RPMI7951 (cell line): ENCODE measurements around the gene TMEM52B. TPM values are rescaled to one million over a fixed set of nuclear protein-coding genes. Genes with fewer than 3 reads are reported as not detected.
"Not testable (repeated sequence)": the region's sequence is repeated elsewhere in the genome, so short reads cannot be mapped to it uniquely, and the experiment has no call there.

Source experiments
- DNase-seq: peaks from one replicate; pipeline ENCODE4 v3.0.0-alpha.2; 2012; ENCODE audit warnings: low read depth
- total RNA-seq: library from RNA; depleted of rRNA; stranded (reverse); fragments of >200 nt; shearing (Covaris generic); gene quantifications from 2 replicates; pipeline ENCODE4 v1.2.3, GENCODE V29; 2014

Gene TMEM52B
- total RNA-seq, 1 experiment from 2014 or later: not detected

DNA sequence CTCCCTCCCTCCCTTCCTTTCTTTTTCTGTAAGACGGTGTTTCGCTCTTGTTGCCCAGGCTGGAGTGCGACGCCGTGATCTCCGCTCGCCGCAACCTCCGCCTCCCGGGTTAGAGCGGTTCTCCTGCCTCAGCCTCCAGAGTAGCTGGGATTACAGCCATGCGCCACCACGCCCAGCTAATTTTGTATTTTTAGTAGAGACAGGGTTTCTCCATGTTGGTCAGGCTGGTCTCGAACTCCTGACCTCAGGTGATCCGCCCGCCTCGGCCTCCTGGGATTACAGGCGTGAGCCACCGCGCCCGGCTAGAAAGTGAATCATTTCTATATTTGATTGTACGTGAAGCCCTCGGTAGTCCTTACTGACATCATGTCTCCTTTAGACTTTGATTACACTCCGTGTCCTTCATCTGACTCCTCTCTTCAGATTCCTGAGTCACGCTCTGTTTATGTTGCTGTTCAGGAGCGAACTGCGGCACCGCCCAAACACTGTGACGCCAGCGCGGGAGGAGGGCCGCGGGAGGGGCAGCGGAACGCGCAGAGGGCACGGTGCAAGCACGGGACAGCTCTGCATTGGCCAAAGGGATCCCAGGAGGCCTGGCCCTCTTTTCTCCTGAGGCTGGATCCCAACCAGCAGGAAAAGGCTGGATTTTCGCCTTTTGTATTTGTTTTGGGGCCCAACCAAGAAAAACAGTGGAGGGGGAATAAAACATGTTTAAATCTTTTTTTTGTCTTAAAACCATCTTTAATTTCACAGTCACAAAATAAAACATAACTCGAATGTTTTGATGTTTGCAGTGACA, 33.3 kb downstream of the TMEM52B start:
- peak; percentile 96 for DNase-seq

DNA sequence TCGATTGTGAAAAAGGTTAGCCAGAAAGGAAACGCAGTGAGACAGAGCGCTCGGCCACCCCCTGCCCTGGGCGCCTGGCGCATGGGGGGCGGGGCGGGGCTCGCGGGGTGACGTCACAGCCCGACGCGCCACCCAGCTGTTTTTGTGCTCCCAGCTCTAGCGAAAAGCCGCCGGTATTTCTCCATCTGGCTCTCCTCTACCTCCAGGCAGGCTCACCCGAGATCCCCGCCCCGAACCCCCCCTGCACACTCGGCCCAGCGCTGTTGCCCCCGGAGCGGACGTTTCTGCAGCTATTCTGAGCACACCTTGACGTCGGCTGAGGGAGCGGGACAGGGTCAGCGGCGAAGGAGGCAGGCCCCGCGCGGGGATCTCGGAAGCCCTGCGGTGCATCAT, 33.9 kb downstream of the TMEM52B start, which contains the start of gene GABARAPL1:
Gene GABARAPL1 (plus strand): TSS at position 139 of the 393 bp plus-strand sequence. CDS start 253 bp downstream, at position 392.
- DNase-seq: peak; percentile 73

DNA sequence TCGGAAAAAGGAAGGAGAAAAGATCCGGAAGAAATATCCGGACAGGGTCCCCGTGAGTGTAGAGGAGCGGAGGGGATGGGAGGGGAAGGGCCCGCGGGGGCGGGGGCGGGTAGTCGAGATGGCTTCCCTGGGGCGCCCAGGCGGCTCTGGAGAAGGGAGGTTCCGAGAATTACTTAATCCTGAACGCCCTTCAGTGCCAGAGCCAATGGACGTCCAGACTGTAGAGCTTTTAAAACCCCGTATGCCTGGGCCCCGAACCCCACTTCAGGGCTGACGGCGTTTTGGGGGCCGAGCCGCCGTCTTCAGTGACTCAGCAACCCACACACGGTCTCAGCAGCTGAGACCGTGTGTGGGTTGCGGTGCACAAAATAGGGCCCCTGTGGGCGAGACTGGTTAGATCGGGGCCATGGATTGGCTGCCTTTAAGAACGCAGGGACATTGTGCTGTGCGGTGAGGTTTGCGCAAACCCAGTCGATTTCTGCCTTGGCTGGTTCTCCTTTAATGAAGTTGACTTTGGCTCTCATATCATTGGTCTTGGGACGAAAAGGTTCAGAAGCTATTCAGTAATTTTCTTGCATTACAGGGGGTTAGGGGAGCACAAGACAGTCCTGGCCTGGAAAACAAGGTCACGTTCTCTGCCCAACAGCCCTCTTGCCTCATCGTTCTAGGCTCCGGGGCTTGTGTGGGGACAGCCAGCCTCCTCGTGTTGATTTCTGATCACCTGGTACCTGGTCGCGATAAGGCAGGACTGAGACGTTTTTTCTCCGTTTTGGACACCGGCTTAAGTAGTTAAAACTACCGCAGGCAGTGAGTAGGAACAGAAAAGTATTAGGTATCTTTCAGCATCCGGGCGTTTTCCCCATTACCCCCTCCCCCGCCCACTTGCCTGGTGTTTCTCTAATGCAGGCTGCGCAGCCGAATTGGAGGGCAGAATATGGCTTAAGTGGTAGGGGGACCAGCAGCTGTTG, 34.6 kb downstream of the TMEM52B start:
- DNase-seq: peak; percentile 80

DNA sequence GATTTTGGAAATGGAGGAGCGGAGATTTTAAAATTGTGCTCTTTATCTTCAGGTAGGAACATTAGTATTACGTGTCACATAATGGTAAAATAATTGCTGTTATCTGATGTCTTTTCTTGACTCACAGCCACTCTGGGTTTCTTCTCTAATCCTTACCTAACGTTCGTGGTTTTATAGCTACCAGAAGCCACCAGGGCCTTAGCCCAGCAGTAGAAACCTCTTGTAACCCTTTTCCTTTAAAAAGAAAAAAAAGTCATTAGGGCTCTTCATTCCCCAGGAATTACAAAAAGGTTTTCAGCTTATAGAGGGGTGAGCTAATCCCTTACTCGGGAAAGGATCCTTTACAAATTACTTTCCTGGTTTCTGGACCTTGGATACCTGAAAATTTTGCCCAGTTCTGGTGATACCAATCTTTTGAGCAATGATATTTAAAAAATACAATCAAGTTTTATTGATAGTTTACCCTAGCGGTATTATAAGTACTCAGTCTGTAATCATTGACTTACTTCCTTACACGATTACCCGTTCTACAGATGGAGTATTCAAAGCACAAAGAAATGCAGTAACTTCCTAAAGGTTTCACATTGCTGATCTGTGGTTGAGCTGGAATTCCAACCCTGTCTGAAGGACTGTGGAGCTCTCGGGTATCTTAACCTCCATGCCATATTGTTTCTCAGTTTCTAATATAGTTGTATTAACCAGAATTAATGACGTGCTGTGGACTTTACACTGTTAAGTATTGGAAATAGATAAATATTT, 35.5 kb downstream of the TMEM52B start:
- DNase-seq: peak; percentile 51

DNA sequence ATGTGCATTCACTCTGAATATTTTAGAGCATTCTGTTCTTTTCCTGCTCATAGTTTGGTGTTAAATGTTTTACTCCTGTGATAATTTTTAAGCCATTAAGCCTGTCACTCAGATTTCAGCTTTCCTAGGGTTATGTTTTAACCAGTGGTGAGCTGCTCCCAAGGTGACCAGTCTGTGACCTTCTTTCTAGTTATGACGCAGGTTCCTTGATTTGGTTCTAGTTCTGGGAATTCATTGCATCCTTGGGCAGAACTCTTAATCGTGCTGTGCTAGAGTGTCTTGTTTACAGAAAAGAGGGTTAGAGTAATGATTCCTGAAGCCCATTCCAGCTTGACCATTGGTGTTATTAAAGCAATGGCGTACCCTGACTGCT, 36.0 kb downstream of the TMEM52B start:
- no peak for DNase-seq

DNA sequence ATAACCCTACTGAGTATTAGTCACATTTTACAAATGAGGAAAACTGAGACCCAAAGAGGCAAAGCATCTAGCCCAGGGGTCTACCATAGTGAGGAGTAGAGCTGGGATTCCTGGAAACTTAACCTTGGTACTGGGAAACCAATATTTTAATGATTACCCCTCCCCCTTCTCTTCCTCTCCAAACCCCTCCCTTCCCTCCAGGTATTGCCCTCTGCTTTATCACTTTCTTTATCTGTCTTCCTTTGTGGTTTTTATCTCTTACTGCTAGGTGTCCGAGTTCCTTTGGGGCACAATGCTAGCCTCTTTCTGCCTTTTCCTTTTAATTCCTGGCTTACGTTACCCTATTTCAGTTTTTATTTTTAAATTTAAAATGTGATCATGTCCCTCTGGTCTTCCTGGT, 36.6 kb downstream of the TMEM52B start:
- DNase-seq: no peak

DNA sequence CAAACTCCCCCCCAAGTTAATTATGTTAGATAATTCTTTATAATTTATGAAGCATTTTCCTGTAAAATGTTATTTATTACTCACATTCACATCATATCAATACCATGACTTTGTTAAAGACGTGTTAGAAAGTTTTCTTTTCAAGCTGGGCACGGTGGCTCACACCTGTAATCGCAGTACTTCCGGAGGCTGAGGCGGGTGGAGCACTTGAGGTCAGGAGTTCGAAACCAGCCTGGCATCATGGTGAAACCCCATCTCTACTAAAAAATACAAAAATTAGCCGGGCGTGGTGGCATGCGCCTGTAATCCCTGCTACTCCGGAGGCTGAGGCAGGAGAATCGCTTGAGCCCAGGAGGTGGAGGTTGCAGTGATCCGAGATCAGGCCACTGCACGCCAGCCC, 37.1 kb downstream of the TMEM52B start:
- not testable (repeated sequence) for DNase-seq

DNA sequence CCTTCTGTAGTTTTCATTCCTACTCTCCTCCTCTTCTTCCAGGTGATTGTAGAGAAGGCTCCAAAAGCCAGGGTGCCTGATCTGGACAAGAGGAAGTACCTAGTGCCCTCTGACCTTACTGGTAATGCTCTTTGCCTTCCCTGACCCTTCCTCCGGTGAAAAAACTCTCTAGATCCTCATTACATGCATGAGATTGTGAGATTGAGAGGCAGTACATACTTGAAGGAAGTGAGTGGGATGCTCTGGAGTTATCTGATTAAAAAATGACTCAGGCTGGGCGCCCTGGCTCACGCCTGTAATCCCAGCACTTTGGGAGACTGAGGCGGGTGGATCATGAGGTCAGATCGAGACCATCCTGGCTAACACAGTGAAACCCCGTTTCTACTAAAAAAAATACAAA, 39.2 kb downstream of the TMEM52B start:
- no peak for DNase-seq

DNA sequence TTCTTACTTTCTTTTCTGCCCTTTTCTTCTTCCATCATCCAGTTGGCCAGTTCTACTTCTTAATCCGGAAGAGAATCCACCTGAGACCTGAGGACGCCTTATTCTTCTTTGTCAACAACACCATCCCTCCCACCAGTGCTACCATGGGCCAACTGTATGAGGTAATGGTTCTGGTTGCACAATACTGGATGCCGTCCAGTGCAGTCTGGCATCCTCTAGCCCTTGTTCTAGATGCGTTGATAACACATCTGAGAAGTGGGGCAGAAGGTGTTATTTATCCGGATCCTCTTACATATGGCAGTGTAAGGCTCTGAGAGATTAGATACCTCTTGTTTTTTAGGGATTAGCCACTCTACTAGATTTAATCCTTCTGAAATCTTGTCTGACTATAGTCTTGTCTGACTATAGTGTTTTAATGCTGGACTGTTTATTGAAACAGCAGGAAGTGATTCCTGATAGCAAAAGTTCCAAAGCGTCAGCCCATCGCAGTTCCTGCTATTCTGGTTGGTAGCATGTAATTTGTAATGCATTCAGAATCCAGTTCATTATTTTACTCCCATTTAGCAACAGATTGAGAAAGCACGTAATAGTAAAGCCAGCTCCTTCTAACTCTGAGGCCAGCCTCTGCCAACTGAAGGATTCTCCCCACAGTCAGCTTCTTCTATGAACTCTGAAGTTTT, 41.7 kb downstream of the TMEM52B start:
- no peak for DNase-seq

DNA sequence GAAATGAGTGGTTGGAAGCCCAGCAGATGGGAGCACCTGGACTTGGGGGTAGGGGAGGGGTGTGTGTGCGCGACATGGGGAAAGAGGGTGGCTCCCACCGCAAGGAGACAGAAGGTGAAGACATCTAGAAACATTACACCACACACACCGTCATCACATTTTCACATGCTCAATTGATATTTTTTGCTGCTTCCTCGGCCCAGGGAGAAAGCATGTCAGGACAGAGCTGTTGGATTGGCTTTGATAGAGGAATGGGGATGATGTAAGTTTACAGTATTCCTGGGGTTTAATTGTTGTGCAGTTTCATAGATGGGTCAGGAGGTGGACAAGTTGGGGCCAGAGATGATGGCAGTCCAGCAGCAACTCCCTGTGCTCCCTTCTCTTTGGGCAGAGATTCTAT, 43.0 kb downstream of the TMEM52B start:
- no peak for DNase-seq

DNA sequence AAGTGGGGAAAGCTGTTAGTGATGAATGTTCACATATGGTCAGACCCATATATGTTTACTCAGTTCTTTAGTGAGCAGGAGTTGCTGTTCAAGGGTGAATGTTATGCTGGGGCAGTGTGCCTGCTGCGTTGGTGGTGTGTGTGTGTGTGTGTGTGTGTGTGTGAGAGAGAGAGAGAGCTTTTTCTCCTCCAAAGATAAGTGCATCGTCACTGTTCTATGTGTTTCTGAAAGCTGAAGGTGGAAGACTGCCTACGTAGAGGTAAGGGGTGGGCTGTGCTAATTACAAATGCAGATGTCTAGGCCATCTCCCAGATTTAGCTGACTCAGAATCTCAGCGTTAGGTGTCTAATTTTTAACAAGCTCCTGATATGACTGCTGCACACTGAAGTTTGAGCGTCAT, 44.4 kb downstream of the TMEM52B start:
- DNase-seq: no peak

DNA sequence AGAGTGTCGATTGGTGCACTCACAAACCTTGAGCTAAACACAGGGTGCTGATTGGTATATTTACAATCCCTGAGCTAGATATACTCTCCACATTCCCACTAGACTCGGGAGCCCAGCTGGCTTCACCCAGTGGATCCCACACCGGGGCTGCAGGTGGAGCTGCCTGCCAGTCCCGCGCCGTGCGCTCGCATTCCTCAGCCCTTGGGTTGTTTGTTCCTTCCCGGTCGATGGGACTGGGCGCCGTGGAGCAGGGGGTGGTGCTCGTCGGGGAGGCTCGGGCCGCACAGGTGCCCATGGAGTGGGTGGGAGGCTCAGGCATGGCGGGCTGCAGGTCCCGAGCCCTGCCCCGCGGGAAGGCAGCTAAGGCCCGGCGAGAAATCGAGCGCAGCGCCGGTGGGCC, 46.6 kb downstream of the TMEM52B start:
- not testable (repeated sequence) for DNase-seq

DNA sequence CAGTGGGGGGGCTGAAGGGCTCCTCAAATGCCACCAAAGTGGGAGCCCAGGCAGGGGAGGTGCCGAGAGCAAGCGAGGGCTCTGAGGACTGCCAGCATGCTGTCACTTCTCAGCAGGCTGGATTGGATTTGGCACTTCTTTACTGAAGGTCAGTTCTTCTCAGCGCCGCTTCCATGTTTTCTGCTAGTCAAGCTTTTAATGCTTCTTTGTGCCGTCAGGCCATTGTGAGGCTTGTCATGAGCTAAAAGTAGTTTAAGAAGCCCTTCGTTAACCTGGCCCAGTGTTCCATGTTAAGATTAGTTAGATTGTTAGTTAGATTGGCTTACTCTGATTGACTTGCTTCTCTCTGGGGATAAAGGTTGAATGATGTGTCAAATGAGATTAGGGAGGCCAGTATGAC, 47.3 kb downstream of the TMEM52B start:
- no peak for DNase-seq

DNA sequence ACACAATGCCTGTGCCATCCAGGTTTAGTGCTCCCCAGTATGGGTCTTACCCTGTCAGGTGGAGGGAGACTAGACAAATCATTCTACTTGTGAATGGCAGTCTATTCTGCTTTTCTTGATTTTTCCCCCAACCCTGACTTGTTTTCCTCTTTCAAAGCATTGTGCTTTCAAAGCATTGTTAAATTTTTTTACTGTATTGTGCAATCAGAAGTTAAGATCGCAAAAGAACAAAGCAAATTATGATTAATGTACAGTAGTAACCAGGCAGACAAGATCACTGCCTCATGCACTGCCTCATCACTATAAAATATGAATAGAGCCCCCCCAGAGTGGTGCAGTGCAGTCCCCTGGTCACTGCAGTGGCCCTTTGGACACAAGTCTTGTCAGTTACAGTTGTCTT, 47.9 kb downstream of the TMEM52B start:
- no peak for DNase-seq

DNA sequence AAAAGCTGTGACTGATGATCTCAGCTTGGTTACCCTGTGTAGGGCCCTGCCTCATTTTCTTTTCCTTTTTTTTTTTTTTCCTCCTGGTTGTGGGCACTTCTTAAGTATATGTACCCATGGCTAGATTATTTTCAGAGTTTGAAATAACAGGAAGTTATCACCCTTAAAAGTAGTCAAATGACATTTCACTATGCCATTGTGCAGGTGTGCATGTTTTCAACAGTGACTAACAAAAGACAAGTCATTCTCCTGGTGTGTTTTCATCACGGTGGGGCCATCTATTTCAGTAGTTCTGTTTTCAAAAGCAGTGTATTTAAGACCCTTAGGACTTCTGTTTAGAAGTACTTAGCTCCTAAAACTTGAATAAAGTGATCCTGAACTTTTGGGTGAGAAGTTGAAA, 48.8 kb downstream of the TMEM52B start:
- no peak for DNase-seq

DNA sequence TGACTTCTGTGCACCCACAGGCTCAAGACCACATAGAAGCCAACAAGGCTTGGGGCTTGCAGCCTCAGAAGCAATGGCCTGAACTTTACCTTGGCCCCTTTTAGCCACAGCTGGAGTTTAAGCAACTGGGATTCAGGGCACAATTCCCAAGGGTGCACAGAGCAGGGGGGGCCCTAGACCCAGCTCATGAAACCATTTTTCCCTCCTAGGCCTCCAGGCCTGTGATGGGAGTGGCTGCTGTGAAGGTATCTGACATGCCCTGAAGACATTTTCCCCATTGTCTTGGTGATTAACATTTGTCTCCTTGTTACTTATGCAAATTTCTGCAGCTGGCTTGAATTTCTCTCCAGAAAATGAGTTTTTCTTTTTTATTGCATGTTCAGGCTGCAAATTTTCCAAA, 55.7 kb downstream of the TMEM52B start:
- no peak for DNase-seq

DNA sequence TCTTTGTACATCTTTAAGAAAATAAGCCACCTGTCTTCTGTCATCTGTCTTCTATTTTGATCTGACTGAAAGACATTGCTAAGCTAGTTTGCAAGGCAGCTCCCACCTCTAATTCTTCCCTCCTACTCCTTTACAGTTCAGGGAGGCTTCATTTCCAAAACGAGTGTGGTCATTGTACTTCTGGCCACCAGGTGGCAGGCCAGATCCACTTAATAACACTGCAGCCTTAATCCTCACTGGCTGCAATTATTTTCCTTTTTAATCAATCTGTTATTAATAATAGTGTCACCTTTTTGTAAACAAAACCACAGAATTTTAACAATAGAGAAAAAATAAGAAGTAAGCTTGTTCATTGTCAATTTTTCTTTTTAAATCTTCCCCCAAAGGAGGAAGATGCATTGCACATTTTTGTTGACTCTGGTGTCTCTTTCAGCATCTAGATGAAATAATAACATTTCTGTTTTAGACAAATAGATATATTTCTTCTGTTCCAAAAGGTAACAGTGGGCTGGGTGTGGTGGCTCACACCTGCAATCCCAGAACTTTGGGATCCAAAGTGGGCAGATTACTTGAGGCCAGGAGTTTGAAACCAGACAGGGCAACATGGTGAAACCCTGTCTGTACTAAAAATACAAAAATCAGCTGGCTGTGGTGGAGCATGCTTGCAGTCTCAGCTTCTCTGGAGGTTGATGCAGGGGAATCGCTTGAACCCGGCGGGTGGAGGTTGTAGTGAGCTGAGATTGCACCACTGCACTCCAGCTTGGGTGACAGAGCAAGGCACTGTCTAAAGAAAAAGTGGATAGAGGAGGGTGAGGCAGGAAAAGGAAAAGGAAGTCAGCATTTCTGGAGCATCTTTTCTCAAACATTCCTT, 57.2 kb downstream of the TMEM52B start:
- DNase-seq: peak; percentile 29

DNA sequence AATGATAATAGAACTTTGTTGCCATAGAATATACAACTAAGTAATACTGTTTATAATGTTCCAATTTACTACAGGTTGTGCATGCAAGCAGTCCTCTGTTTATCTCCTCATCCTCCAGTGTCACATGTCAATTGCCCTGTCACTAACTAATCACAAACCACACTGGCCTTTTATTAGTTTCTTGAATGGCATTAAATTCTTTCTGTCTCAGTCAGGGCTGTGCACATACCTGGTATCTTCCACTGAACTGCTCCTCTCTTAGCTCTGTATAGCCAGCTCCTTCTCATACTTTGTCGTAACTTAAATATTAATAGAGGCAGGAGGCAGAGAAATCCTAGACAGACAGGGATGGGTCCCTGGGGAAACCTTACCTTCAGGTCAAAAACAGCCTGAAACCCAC, 57.9 kb downstream of the TMEM52B start:
- no peak for DNase-seq

DNA sequence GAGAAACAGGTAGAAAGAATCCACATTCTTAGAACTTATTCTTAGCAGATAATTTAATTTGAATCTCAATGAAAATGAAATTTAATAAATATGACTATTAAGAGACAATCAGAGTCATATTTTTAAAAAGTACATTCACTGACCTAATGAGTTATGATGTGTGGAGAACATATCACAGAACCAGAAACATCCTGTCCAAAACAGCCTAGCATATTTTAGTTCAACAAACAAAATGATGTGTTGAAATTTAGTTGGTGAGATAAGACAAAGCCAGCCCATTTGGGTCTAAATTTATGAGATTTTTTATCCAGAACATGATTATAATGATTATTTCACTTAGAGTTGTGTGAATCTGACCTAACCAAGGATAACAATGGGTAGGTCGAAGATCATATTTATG, 59.7 kb downstream of the TMEM52B start:
- no peak for DNase-seq

DNA sequence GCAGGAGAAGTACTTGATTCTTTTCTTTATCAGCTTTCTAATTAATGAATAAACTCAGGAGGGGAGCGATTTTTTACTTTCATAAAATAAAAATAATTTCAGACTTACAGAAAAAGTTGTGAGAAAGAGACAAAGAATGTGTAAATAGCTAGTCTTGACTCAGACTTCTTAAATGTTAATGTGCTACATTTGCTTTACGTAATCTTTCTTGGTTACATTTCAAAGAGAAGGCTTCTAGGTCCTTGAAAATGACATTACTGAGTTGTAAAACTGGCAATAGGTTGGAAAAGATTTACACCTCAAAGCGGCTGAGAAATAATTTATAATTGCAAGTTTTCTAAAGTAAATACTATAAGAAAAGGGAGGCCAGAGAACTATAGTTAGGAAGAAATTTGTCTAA, 62.5 kb downstream of the TMEM52B start:
- no peak for DNase-seq
